Right renal cortex interstitium (tissue), 3 donors: ENCODE data around the gene NEIL1. TPM values are rescaled to one million over a fixed set of nuclear protein-coding genes. Genes with fewer than 3 reads are reported as not detected.
"Not testable (repeated sequence)": the region's sequence is repeated elsewhere in the genome, so short reads cannot be mapped to it uniquely, and the experiment has no call there.

ENCODE experiments used
- DNase-seq, 3 donors: peaks; one replicate each; pipeline ENCODE4 v3.0.0-alpha.2; 2013; ENCODE audit warnings: low read depth in 3 of 3, low spot score in 2 of 3
- polyA plus RNA-seq, 3 donors: library from polyadenylated mRNA; unstranded; fragments of 120-200 nt; gene quantifications; one replicate each; pipeline ENCODE4 v1.2.1, GENCODE V29; 2013; ENCODE audit not compliant: insufficient read length in 3 of 3

NEIL1 gene
- 10 to 100 TPM; 12.4 to 15.1 (median 15.0) TPM for polyA plus RNA-seq

- no peak for DNase-seq
Measured at GRCh38 chr15:75346796-75347221, at the start of gene NEIL1. Gene NEIL1 (plus strand): TSS chr15:75347039. CDS start chr15:75348906, 1,867 bp downstream.

- DNase-seq: not testable (repeated sequence)
Measured at GRCh38 chr15:75298541-75299310, 48.1 kb upstream of the NEIL1 start.

- DNase-seq: not testable (repeated sequence)
Measured at GRCh38 chr15:75299311-75299688, 47.5 kb upstream of the NEIL1 start.

GRCh38 chr15:75300026-75300425 lies 46.8 kb upstream of the NEIL1 start:
- not testable (repeated sequence) for DNase-seq

GRCh38 chr15:75302318-75302717 lies 44.5 kb upstream of the NEIL1 start:
- no peak for DNase-seq

- not testable (repeated sequence) for DNase-seq
Measured at GRCh38 chr15:75302753-75303152, 44.1 kb upstream of the NEIL1 start.

GRCh38 chr15:75306188-75306587 lies 40.7 kb upstream of the NEIL1 start:
- DNase-seq: no peak

GRCh38 chr15:75307778-75308390 lies 39.0 kb upstream of the NEIL1 start:
- DNase-seq: peak in 1 of 3 donors; percentile 7

GRCh38 chr15:75309711-75310110 lies 37.1 kb upstream of the NEIL1 start:
- DNase-seq: no peak

- DNase-seq: not testable (repeated sequence)
Measured at GRCh38 chr15:75312548-75312947, 34.3 kb upstream of the NEIL1 start.

GRCh38 chr15:75313116-75313845 lies 33.6 kb upstream of the NEIL1 start:
- DNase-seq: no peak

- no peak for DNase-seq
Measured at GRCh38 chr15:75314552-75315290, 32.1 kb upstream of the NEIL1 start.

- not testable (repeated sequence) for DNase-seq
Measured at GRCh38 chr15:75319231-75319897, 27.5 kb upstream of the NEIL1 start.

- DNase-seq: no peak
Measured at GRCh38 chr15:75321711-75322110, 25.1 kb upstream of the NEIL1 start.

GRCh38 chr15:75325922-75326321 lies 20.9 kb upstream of the NEIL1 start:
- no peak for DNase-seq

GRCh38 chr15:75327005-75327404 lies 19.8 kb upstream of the NEIL1 start:
- DNase-seq: no peak

GRCh38 chr15:75327491-75327890 lies 19.3 kb upstream of the NEIL1 start:
- no peak for DNase-seq

- no peak for DNase-seq
Measured at GRCh38 chr15:75328493-75329314, 18.1 kb upstream of the NEIL1 start.

- DNase-seq: no peak
Measured at GRCh38 chr15:75329571-75329970, 17.3 kb upstream of the NEIL1 start.
